Stomach (tissue), 9 donors: ENCODE measurements around the gene NIPAL3. TPM values are rescaled to one million over a fixed set of nuclear protein-coding genes. Genes with fewer than 3 reads are reported as not detected.
A peak's percentile ranks its signal among the peaks of the same experiment; 100 is the strongest.

Source experiments
- DNase-seq, 2 donors: peaks; one replicate each; pipeline versions ENCODE4 v3.0.0 to v3.0.0-alpha.2; 2013 to 2019
- H3K27ac ChIP-seq, 5 donors: fragments of 200-600 bp in 4 of 5; sonication (generic) in 4 of 5; one replicate each; pipeline ENCODE4 v1.5.1; 2013 to 2019; ENCODE audit warnings: mild to moderate bottlenecking in 1 of 5, moderate library complexity in 1 of 5
- H3K27me3 ChIP-seq, 3 donors: fragments of 200-600 bp; sonication (generic); one replicate each; pipeline ENCODE4 v1.5.1; 2017 to 2019; ENCODE audit warnings: mixed run types in 1 of 3
- H3K36me3 ChIP-seq, 4 donors: fragments of 200-600 bp; sonication (generic); 1 replicate in 3 of 4; 2 replicates in 1 of 4; pipeline ENCODE4 v1.5.1; 2016 to 2019
- H3K4me1 ChIP-seq, 4 donors: fragments of 200-600 bp; sonication (generic); one replicate each; pipeline ENCODE4 v1.5.1; 2016 to 2019
- H3K4me3 ChIP-seq, 4 donors: fragments of 200-600 bp; sonication (generic) in 3 of 4; one replicate each; pipeline ENCODE4 v1.5.1; 2016 to 2019; ENCODE audit warnings: mild to moderate bottlenecking in 1 of 4
- H3K9me3 ChIP-seq, 4 donors: fragments of 200-600 bp; sonication (generic); one replicate each; pipeline ENCODE4 v1.5.1; 2016 to 2019
- EP300 ChIP-seq: sonication (generic); formaldehyde crosslinking; IDR thresholded peaks from one replicate; pipeline ENCODE4 v1.6.1; 2017; ENCODE audit warnings: antibody characterized with exemption
- POLR2A ChIP-seq, 4 donors: fragments of 450-650 bp; IDR thresholded peaks; one replicate each; pipeline ENCODE4 v1.6.1; 2016; ENCODE audit warnings: antibody characterized with exemption in 4 of 4, control low read depth in 2 of 4, mild to moderate bottlenecking in 1 of 4, moderate library complexity in 1 of 4
- POLR2AphosphoS5 ChIP-seq, 3 donors: sonication (generic); formaldehyde crosslinking; IDR thresholded peaks; one replicate each; pipeline ENCODE4 v1.6.1; 2016; ENCODE audit warnings: antibody characterized with exemption in 3 of 3
- WGBS, 5 donors: extraction: QIAGEN DNeasy Blood & Tissue Kit in 3 of 5; methylation state at CpG; one replicate each; pipeline versions ENCODE4 v1.1.5 to v1.1.7; 2013 to 2018; 5-methylcytosine and 5-hydroxymethylcytosine counted together
- intact Hi-C: fragments of 100-400 bp; cut with DNase I; formaldehyde crosslinking; loops from one replicate; pipeline ENCODE4 v1.15.1; 2023; ENCODE audit warnings: low total_unique reads
- polyA plus RNA-seq, 3 donors: library from polyadenylated mRNA; stranded (reverse); fragments of 200-250 nt; gene quantifications; one replicate each; pipeline ENCODE4 v1.2.3, GENCODE V29; 2013
- total RNA-seq, 5 donors: library from RNA; depleted of rRNA; stranded (reverse); fragments of >200 nt; gene quantifications; one replicate each; pipeline versions ENCODE4 v1.1.0 to v1.2.3, GENCODE V29; 2014 to 2016
- TF ChIP-seq, protein P1 (sequence below), 7 experiments: fragments of 450-650 bp in 4 of 7; fragments of 200-600 bp in 3 of 7; sonication (generic) in 3 of 7; IDR thresholded peaks; one replicate each; pipeline ENCODE4 v1.5.1; 2016 to 2019; ENCODE audit warnings: antibody characterized with exemption in 7 of 7, control low read depth in 2 of 7, mild to moderate bottlenecking in 1 of 7
- donor health status: healthy with polysubstance abuse.
- donor health status: Bipolar disorder and iron deficiency.
- donor health status: healthy.

NIPAL3 gene
- total and polyA plus RNA-seq, 8 donors, result 3.2 to 122 (median 19.1) TPM

- 78 to 86% (median 83%) methylated on average over 3 of the region's 3 CpGs for WGBS, 5 donors
- intact Hi-C loops, result no loop called here
- no peak overlapping the region for H3K27ac ChIP-seq
- TF ChIP-seq POLR2AphosphoS5 (IDR thresholded peaks at IDR 0.05) (no peak), EP300 (no peak), POLR2A (IDR thresholded peaks at IDR 0.05) (no peak)
- TF ChIP-seq, protein P1, sequence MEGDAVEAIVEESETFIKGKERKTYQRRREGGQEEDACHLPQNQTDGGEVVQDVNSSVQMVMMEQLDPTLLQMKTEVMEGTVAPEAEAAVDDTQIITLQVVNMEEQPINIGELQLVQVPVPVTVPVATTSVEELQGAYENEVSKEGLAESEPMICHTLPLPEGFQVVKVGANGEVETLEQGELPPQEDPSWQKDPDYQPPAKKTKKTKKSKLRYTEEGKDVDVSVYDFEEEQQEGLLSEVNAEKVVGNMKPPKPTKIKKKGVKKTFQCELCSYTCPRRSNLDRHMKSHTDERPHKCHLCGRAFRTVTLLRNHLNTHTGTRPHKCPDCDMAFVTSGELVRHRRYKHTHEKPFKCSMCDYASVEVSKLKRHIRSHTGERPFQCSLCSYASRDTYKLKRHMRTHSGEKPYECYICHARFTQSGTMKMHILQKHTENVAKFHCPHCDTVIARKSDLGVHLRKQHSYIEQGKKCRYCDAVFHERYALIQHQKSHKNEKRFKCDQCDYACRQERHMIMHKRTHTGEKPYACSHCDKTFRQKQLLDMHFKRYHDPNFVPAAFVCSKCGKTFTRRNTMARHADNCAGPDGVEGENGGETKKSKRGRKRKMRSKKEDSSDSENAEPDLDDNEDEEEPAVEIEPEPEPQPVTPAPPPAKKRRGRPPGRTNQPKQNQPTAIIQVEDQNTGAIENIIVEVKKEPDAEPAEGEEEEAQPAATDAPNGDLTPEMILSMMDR (IDR thresholded peaks at IDR 0.05), result no peak
- peaks cover 0 to 12% (median 0%) of the 10 kb centered on the region in 3 donors for H3K27me3 ChIP-seq
- no peak for DNase-seq
- H3K4me1 ChIP-seq, result no peaks in the 10 kb centered on the region
- peaks cover 0 to 11% (median 4%) of the 10 kb centered on the region in 4 donors for H3K9me3 ChIP-seq
- no peaks in the 10 kb centered on the region for H3K36me3 ChIP-seq
- no peak overlapping the region for H3K4me3 ChIP-seq
These were observed 78.2 kb downstream of the NIPAL3 start for GRCh38 chr1:24493785-24494184.

DNA sequence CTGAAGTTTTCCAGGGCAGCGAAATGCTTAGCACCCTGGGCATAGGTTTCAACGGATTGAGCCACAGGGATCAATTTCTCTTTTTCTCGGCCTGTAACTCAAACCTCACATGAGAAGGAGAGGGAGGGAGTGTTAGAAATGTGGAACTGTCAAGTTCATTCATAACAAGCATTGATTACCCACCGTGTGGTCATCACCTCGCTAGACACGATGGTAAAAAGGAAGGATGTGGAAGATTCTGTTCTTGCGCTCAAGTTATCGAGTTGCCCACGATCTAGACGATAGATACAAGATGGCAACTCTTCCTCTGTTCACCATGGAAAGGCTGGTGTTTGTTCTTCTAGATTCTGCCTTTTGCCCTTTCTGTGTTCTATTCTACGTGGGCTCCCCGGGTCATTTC is 83.0 kb downstream of the NIPAL3 start:
- DNase-seq, result no peak
- Histone ChIP-seq H3K4me3 (no peak overlapping the region), H3K9me3 (no peaks in the 10 kb centered on the region), H3K27me3 (peaks cover 0 to 6% (median 0%) of the 10 kb centered on the region in 3 donors), H3K4me1 (peaks cover 0 to 17% (median 9%) of the 10 kb centered on the region in 4 donors), H3K36me3 (no peaks in the 10 kb centered on the region), H3K27ac (no peak overlapping the region)
- intact Hi-C loops, result no loop called here
- TF ChIP-seq, protein P1 (IDR thresholded peaks at IDR 0.05), result no peak
- TF ChIP-seq POLR2AphosphoS5 (IDR thresholded peaks at IDR 0.05) (no peak), POLR2A (IDR thresholded peaks at IDR 0.05) (no peak), EP300 (no peak)
- WGBS, 5 donors, result 81 to 92% (median 84%) methylated on average over 12 of the region's 12 CpGs

DNA sequence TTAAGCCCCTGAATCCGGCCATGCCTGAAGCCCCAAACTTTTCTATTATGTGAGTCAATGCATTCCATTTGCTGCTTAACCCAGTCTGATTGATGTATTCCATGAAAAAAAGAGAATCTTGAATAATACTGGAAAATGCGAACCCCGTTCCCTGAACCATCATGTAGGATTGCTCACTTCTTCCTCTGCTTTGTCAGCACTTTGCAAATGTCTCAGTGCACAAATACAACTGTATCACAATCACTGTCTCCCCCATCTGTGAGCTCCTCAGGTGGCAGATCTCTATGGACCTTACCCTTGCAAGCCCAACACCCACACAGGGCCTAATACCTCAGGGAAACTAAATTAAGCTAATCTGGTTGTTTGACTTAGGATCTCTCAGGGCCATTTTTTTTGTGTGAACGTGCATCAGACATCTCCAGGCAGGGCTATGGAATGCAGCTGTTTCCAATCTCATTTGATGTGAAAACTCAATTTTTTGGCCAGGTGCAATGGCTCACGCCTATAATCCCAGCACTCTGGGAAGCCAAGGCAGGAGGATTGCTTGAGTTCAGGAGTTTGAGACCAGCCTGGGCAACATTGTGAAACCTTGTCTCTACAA is 84.9 kb downstream of the NIPAL3 start:
- DNase-seq, result no peak
- Histone ChIP-seq H3K36me3 (no peaks in the 10 kb centered on the region), H3K4me3 (no peak overlapping the region), H3K27ac (no peak overlapping the region), H3K27me3 (peaks cover 0 to 6% (median 0%) of the 10 kb centered on the region in 3 donors), H3K9me3 (no peaks in the 10 kb centered on the region), H3K4me1 (peaks cover 5 to 36% (median 20%) of the 10 kb centered on the region in 4 donors)
- 71 to 85% (median 75%) methylated on average over 5 of the region's 5 CpGs for WGBS, 5 donors
- no peak for TF ChIP-seq EP300
- no peak for TF ChIP-seq POLR2A (IDR thresholded peaks at IDR 0.05)
- TF ChIP-seq, protein P1 (IDR thresholded peaks at IDR 0.05), result no peak
- no peak for TF ChIP-seq POLR2AphosphoS5 (IDR thresholded peaks at IDR 0.05)
- intact Hi-C loops, result no loop called here

- peak overlapping the region; percentile 91 to 99 (median 94) for H3K27ac ChIP-seq
- DNase-seq, result peak; percentile 32 to 61
- no peak for TF ChIP-seq POLR2AphosphoS5 (IDR thresholded peaks at IDR 0.05)
- no peak for TF ChIP-seq POLR2A (IDR thresholded peaks at IDR 0.05)
- no peak for TF ChIP-seq EP300
- TF ChIP-seq, protein P1 (IDR thresholded peaks at IDR 0.05), result no peak
- H3K4me3 ChIP-seq, result peak overlapping the region; percentile 57 to 72 (median 66)
- H3K9me3 ChIP-seq, result no peaks in the 10 kb centered on the region
- H3K27me3 ChIP-seq, result peaks cover 0 to under 1% (median 0%) of the 10 kb centered on the region in 3 donors
- intact Hi-C loops, result no loop called here
- no peaks in the 10 kb centered on the region for H3K36me3 ChIP-seq
- H3K4me1 ChIP-seq, result peaks cover 5 to 45% (median 26%) of the 10 kb centered on the region in 4 donors
- 47 to 59% (median 52%) methylated on average over 16 of the region's 16 CpGs for WGBS, 5 donors
These were observed 85.9 kb downstream of the NIPAL3 start for GRCh38 chr1:24501371-24502064.
